ENCODE results near the gene KRT32.

The KRT32 gene

DNA sequence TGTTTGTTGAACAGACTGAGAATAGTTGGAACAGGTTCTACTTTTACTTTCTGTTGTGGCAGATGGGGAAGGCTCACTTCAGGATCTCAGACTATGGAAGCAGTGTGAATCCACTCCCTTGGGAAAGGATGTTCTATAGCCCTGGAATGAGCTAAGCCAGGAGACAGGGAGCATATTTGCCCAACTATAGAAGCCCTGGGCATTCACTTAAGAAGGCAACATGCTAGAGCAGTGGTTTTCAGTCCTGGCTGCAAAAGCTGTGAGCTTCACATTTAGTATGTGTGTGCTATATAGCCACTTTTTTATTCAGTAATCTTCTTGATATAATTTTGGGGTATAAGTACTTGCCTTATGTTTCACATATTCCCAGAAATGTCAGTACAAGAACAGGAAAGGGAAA, 1.2 kb upstream of the KRT32 start:
- DNase-seq (ENCODE audit: low spot score), result no peak
- TF ChIP-seq, protein P1, sequence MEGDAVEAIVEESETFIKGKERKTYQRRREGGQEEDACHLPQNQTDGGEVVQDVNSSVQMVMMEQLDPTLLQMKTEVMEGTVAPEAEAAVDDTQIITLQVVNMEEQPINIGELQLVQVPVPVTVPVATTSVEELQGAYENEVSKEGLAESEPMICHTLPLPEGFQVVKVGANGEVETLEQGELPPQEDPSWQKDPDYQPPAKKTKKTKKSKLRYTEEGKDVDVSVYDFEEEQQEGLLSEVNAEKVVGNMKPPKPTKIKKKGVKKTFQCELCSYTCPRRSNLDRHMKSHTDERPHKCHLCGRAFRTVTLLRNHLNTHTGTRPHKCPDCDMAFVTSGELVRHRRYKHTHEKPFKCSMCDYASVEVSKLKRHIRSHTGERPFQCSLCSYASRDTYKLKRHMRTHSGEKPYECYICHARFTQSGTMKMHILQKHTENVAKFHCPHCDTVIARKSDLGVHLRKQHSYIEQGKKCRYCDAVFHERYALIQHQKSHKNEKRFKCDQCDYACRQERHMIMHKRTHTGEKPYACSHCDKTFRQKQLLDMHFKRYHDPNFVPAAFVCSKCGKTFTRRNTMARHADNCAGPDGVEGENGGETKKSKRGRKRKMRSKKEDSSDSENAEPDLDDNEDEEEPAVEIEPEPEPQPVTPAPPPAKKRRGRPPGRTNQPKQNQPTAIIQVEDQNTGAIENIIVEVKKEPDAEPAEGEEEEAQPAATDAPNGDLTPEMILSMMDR (IDR thresholded peaks at IDR 0.05; ENCODE audit: borderline replicate concordance, control extremely low read depth, extremely low read depth, insufficient read depth, missing control alignments), result no peak
- in situ Hi-C loops (cut with MboI; ENCODE audit: low sequenced_read_pairs, unreplicated experiment), result no loop called here

DNA sequence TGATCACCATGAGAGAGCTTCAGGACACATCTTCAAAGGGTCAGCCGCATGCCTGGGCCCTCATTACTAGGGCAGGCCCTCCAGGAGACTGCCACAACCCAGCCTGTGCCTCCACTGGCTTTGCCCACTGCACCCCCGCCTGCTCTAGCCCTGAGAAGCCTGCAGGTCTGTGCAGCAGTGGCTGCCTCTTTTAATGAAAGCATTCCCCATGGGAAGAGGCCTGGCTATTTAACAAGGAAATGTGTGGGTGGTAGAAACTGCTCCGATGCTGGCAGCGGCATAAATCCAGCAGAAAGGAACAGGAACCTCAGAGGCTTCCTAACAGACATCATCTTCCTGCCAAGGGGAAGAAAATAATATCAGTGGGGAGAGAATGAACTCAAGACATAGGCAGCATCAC, 375 bp upstream of the KRT32 start:
- no peak for DNase-seq (ENCODE audit: low spot score)
- TF ChIP-seq, protein P1 (IDR thresholded peaks at IDR 0.05; ENCODE audit: borderline replicate concordance, control extremely low read depth, extremely low read depth, insufficient read depth, missing control alignments), result no peak
- in situ Hi-C loops (cut with MboI; ENCODE audit: low sequenced_read_pairs, unreplicated experiment), result no loop called here

DNA sequence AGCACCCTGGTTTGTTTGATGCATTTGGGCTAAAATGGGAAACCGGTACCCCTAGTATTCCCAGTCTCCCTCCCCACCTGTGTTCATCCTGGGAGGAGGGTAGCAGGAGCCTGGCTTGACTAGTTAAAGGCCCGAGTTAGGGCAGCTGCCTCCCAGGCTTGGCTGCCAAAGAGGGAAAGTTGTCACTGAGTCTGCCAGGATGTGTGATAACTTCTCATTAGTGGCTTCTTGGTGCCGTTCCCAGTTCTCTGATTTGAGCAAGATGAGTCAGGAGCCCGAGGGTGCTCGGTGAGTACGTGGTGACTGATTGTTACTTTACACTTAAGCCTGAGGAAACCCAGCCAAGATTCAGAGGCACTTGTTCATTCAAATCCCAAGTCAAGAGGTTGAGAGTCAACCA, 2.5 kb downstream of the KRT32 start:
- in situ Hi-C loops (cut with MboI; ENCODE audit: low sequenced_read_pairs, unreplicated experiment), result no loop called here
- TF ChIP-seq, protein P1 (IDR thresholded peaks at IDR 0.05; ENCODE audit: borderline replicate concordance, control extremely low read depth, extremely low read depth, insufficient read depth, missing control alignments), result no peak
- no peak for DNase-seq (ENCODE audit: low spot score)

DNA sequence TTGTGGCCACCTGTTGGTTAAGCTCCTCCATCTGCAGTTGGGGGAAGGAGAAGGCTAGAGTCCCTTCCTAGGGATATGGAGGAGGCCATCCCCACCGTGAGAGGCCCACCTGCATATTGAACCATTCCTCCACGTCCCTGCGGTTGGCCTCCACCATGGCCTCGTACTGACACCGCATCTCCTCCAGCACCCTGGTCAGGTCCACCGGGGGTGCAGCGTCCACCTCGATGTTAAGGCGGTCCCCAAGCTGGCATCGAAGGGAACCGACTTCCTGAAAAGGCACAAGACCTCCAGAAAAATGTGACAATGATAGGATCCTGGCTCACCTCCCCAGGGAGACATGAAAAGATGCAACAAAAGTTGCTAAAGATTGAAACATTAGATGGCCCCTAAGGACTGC, 3.0 kb downstream of the KRT32 start:
- TF ChIP-seq, protein P1 (IDR thresholded peaks at IDR 0.05; ENCODE audit: borderline replicate concordance, control extremely low read depth, extremely low read depth, insufficient read depth, missing control alignments), result no peak
- DNase-seq (ENCODE audit: low spot score), result no peak
- in situ Hi-C loops (cut with MboI; ENCODE audit: low sequenced_read_pairs, unreplicated experiment), result no loop called here

DNA sequence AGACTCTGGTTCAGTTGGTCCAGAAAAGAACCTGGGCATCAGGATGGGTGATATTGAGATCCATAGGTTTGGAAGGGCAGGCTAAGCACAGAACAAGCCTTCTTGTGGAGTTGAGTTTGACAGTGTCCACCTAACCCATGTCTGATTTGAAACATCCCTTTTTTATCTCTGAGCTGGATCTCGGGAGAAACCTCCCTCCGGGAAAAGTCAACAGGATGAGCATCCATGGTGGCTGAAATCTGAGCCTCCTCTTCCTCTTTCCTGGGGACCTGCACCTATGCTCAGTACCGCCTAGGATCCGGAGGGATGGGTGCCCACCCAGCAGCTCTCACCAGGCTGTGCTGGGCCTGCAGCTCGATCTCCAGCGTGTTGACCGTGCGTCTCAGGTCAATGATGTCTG, 3.4 kb downstream of the KRT32 start:
- no peak for DNase-seq (ENCODE audit: low spot score)

DNA sequence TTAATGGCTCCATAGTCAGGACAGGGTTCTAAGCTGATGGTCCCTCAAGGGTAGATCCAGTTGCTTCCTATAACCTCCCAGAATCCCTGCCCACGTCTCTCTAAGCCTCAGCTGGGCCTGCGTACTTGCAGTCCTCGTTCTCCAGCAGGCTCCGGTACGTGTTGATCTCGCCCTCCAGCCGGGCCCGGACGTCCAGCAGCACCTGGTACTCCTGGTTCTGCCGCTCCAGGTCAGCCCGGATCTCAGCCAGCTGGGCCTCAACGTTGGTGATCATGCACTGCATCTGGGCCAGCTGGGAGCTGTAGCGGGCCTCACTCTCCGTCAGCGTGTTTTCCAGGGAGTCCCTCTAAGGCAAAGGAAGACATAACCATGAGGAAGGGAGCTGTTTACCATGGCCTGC, 4.5 kb downstream of the KRT32 start:
- in situ Hi-C loops (cut with MboI; ENCODE audit: low sequenced_read_pairs, unreplicated experiment), result no loop called here

More for the DNA sequence above, 3.4 kb downstream of the KRT32 start:
- in situ Hi-C loops (cut with MboI; ENCODE audit: low sequenced_read_pairs, unreplicated experiment), result no loop called here
- TF ChIP-seq, protein P1 (IDR thresholded peaks at IDR 0.05; ENCODE audit: borderline replicate concordance, control extremely low read depth, extremely low read depth, insufficient read depth, missing control alignments), result no peak

More for the DNA sequence above, 4.5 kb downstream of the KRT32 start:
- DNase-seq (ENCODE audit: low spot score), result no peak
- TF ChIP-seq, protein P1 (IDR thresholded peaks at IDR 0.05; ENCODE audit: borderline replicate concordance, control extremely low read depth, extremely low read depth, insufficient read depth, missing control alignments), result no peak
